SK-N-SH (cell line): ENCODE data around the gene LANCL3. TPM values are rescaled to one million over a fixed set of nuclear protein-coding genes. Genes with fewer than 3 reads are reported as not detected.

Experiments used
- CTCF ChIA-PET: fragments of 300-600, 350-600 bp; formaldehyde crosslinking; extraction: SDS; loops from one replicate; lab custom pipeline; 2021; lab: Yijun Ruan, JAX
- POLR2A ChIA-PET: fragments of 350-600 bp; sonication (Branson Sonifier 250); formaldehyde crosslinking; extraction: SDS; loops from one replicate; lab custom pipeline; 2020; ENCODE audit warnings: antibody characterized with exemption, inconsistent platforms; lab: Yijun Ruan, JAX
- DNase-seq: peaks from one replicate; pipeline ENCODE4 v3.0.0; 2012
- H2AFZ ChIP-seq: fragments of 200-600 bp; sonication (generic); 2 replicates; pipeline ENCODE4 v1.8.1; 2016; ENCODE audit warnings: antibody characterized with exemption, mild to moderate bottlenecking, low read depth
- H3F3A ChIP-seq: fragments of 200-600 bp; sonication (generic); replicated peaks from 2 replicates; pipeline ENCODE3; 2016; ENCODE audit warnings: antibody characterized with exemption, mild to moderate bottlenecking; ENCODE audit not compliant: insufficient read depth
- H3K27ac ChIP-seq, 2 experiments: fragments of 200-500 bp in 1 of 2; fragments of 200-600 bp in 1 of 2; sonication (Bioruptor generic) in 1 of 2; sonication (generic), shearing (Covaris generic) in 1 of 2; 2 replicates each; pipeline versions ENCODE4 v1.5.1 to v1.6.1; 2014 to 2016; ENCODE audit warnings: low read depth in 2 of 2, inconsistent platforms in 1 of 2, low read length in 1 of 2, mild to moderate bottlenecking in 1 of 2, mixed read lengths in 1 of 2
- H3K27me3 ChIP-seq: fragments of 200-600 bp; sonication (generic), shearing (Covaris generic); 2 replicates; pipeline ENCODE4 v1.6.1; 2016; ENCODE audit warnings: mixed run types; ENCODE audit not compliant: insufficient read depth
- H3K36me3 ChIP-seq, 2 experiments: fragments of 200-500 bp in 1 of 2; fragments of 200-600 bp in 1 of 2; sonication (Bioruptor generic) in 1 of 2; sonication (generic) in 1 of 2; replicated peaks in 1 of 2; 2 replicates each; pipeline versions ENCODE3 to v1.5.1; 2014 to 2016; ENCODE audit warnings: low read length in 1 of 2, mild to moderate bottlenecking in 1 of 2; ENCODE audit not compliant: insufficient read depth in 2 of 2, control insufficient read depth in 1 of 2
- H3K4me1 ChIP-seq, 2 experiments: fragments of 200-500 bp in 1 of 2; fragments of 200-600 bp in 1 of 2; sonication (Bioruptor generic) in 1 of 2; sonication (generic), shearing (Covaris generic) in 1 of 2; 2 replicates each; pipeline versions ENCODE4 v1.5.1 to v1.6.1; 2014 to 2016; ENCODE audit warnings: low read depth in 1 of 2, low read length in 1 of 2, mixed run types in 1 of 2; ENCODE audit not compliant: insufficient read depth in 2 of 2, control insufficient read depth in 1 of 2
- H3K4me2 ChIP-seq: fragments of 200-600 bp; sonication (generic), shearing (Covaris generic); 2 replicates; pipeline ENCODE4 v1.6.1; 2017; ENCODE audit warnings: mixed run types
- H3K4me3 ChIP-seq, 2 experiments: fragments of 200-500 bp in 1 of 2; fragments of 200-600 bp in 1 of 2; sonication (Bioruptor generic) in 1 of 2; sonication (generic), shearing (Covaris generic) in 1 of 2; 2 replicates each; pipeline versions ENCODE4 v1.5.1 to v1.8.1; 2014 to 2016; ENCODE audit warnings: low read depth in 2 of 2, inconsistent platforms in 1 of 2, low read length in 1 of 2, mild to moderate bottlenecking in 1 of 2, mixed read lengths in 1 of 2, moderate library complexity in 1 of 2
- H3K79me2 ChIP-seq: fragments of 200-600 bp; sonication (generic); 2 replicates; pipeline ENCODE4 v1.8.1; 2017; ENCODE audit warnings: mild to moderate bottlenecking; ENCODE audit not compliant: insufficient read depth
- H3K9ac ChIP-seq: fragments of 200-600 bp; sonication (generic); 2 replicates; pipeline ENCODE4 v1.6.1; 2017; ENCODE audit warnings: mixed run types
- H3K9me2 ChIP-seq: fragments of 200-600 bp; sonication (generic); 2 replicates; pipeline ENCODE4 v1.6.1; 2017; ENCODE audit warnings: mixed run types
- H3K9me3 ChIP-seq: fragments of 200-600 bp; sonication (generic); 2 replicates; pipeline ENCODE4 v1.6.1; 2017; ENCODE audit warnings: mixed run types, mild to moderate bottlenecking, moderate library complexity
- H4K20me1 ChIP-seq: fragments of 200-600 bp; sonication (generic); 2 replicates; pipeline ENCODE4 v1.6.1; 2017; ENCODE audit warnings: mild to moderate bottlenecking, mixed run types; ENCODE audit not compliant: insufficient read depth
- EP300 ChIP-seq, 2 experiments: IDR thresholded peaks; 2 replicates each; pipeline versions ENCODE4 v1.4.0 to v1.6.1; 2012; ENCODE audit warnings: borderline replicate concordance in 1 of 2, low read depth in 1 of 2, low read length in 1 of 2
- FOXJ3 ChIP-seq: sonication (generic); formaldehyde crosslinking; IDR thresholded peaks from 2 replicates; pipeline ENCODE4 v1.5.1; 2020; ENCODE audit warnings: mild to moderate bottlenecking, missing genetic modification reagents
- FOXM1 ChIP-seq: IDR thresholded peaks from 2 replicates; pipeline ENCODE4 v1.4.0; 2012; ENCODE audit warnings: low read depth, mild to moderate bottlenecking
- MXI1 ChIP-seq: IDR thresholded peaks from 2 replicates; pipeline ENCODE4 v1.6.1; 2012; ENCODE audit warnings: mild to moderate bottlenecking, low read depth, low read length, improper control_type of control experiment
- RXRA ChIP-seq: IDR thresholded peaks from 2 replicates; pipeline ENCODE4 v1.4.0; 2012; ENCODE audit warnings: low read depth, mild to moderate bottlenecking, borderline replicate concordance
- SIN3A ChIP-seq: IDR thresholded peaks from 2 replicates; pipeline ENCODE4 v1.6.1; 2012; ENCODE audit warnings: low read depth, mild to moderate bottlenecking, low read length, moderate library complexity, borderline replicate concordance
- YY1 ChIP-seq: IDR thresholded peaks from 2 replicates; pipeline ENCODE4 v1.4.0; 2012; ENCODE audit warnings: low read depth, mild to moderate bottlenecking
- WGBS: methylation state at CpG from one replicate; pipeline ENCODE4 v1.1.6; 2017; ENCODE audit warnings: low lambda C conversion rate; 5-methylcytosine and 5-hydroxymethylcytosine counted together
- polyA plus RNA-seq, 3 experiments: library from polyadenylated mRNA; depleted of rRNA; stranded (reverse); fragments of >200 nt; gene quantifications; 2 replicates each; pipeline ENCODE4 v1.2.3, GENCODE V29; 2012
- TF ChIP-seq, protein P1 (sequence below): IDR thresholded peaks from 2 replicates; pipeline ENCODE4 v1.4.0; 2012; ENCODE audit warnings: low read depth, borderline replicate concordance

Gene LANCL3
- polyA plus RNA-seq, 1 of the 3 experiments (the other 2 are of a cell fraction): under 0.01 TPM

DNA sequence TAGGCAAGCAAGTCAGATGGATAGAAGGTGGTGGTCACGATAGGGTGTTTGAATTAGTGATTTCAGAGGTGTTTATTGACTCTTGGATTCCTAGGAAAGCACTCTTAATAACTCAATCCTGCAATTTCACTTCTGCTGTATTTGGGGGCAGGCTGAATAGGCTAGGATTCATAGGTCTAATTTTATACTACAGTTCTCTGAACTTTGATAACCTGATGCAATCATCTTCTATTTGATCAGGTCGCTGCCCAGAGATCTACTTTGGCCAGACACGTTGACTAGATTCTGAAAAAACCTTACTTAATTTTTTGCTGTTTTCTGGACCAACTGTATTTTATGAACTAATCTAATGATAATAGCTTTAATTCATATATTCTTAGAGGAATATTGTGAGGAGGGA lies 140.5 kb downstream of the LANCL3 start:
- Histone ChIP-seq H3K4me1 (no peaks in the 10 kb centered on the region), H2AFZ (no peak overlapping the region)
- TF ChIP-seq EP300 (IDR thresholded peaks at IDR 0.05; ENCODE audit: borderline replicate concordance in 1 of 2, low read depth in 1 of 2, low read length in 1 of 2): no peak
- no peak for TF ChIP-seq RXRA
- TF ChIP-seq, protein P1, sequence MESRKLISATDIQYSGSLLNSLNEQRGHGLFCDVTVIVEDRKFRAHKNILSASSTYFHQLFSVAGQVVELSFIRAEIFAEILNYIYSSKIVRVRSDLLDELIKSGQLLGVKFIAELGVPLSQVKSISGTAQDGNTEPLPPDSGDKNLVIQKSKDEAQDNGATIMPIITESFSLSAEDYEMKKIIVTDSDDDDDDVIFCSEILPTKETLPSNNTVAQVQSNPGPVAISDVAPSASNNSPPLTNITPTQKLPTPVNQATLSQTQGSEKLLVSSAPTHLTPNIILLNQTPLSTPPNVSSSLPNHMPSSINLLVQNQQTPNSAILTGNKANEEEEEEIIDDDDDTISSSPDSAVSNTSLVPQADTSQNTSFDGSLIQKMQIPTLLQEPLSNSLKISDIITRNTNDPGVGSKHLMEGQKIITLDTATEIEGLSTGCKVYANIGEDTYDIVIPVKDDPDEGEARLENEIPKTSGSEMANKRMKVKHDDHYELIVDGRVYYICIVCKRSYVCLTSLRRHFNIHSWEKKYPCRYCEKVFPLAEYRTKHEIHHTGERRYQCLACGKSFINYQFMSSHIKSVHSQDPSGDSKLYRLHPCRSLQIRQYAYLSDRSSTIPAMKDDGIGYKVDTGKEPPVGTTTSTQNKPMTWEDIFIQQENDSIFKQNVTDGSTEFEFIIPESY: no peak
- no peak for TF ChIP-seq YY1
- no peak for TF ChIP-seq SIN3A
- TF ChIP-seq MXI1: no peak
- TF ChIP-seq, all 33 proteins: peak for 0
- Histone ChIP-seq H3K9ac (no peak overlapping the region), H3K9me2 (no peaks in the 10 kb centered on the region), H3K4me3 (no peak overlapping the region), H3K79me2 (no peaks in the 10 kb centered on the region), H3K9me3 (no peaks in the 10 kb centered on the region), H3K36me3 (no peaks in the 10 kb centered on the region), H4K20me1 (no peaks in the 10 kb centered on the region), H3K4me2 (no peak overlapping the region), H3K27me3 (no peaks in the 10 kb centered on the region; the same call in 1 of the 2 replicates), H3F3A (no peaks in the 10 kb centered on the region), H3K27ac (no peak overlapping the region)
- ChIA-PET POLR2A (no interaction called here), CTCF (interaction anchor here (0.7 to 1.5 kb wide), 2 partner anchors 15 to 33 kb away, joined by 3 to 4 read pairs; no protein-coding TSS in a partner anchor)
- 1% methylated on average over 3 of the region's 3 CpGs for WGBS
- DNase-seq: no peak

DNA sequence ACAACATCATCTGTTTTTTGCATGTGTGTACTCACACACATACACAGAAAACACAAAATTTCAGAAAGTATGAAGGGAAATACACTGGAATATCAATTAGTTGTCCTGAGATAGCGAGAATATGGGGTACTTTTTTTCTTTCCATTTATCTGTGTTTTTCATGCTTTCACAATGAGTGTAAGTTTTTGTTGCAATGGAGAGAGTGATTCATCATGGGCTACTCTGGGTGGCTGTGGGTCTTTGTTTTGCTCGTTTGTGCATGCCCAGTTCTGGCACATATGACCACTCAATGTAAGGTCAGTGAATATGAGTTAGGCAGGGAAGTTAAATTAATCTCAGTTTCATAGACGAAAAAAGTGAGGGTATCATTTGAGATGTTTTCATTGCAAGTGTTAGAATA lies 141.0 kb downstream of the LANCL3 start:
- H3K9me3 ChIP-seq: no peaks in the 10 kb centered on the region
- DNase-seq: no peak
- H4K20me1 ChIP-seq: no peaks in the 10 kb centered on the region
- no peak overlapping the region for H2AFZ ChIP-seq
- no peak overlapping the region for H3K4me2 ChIP-seq
- no peaks in the 10 kb centered on the region for H3K4me1 ChIP-seq
- POLR2A ChIA-PET: no interaction called here
- H3K9ac ChIP-seq: no peak overlapping the region
- H3K36me3 ChIP-seq: no peaks in the 10 kb centered on the region
- H3K4me3 ChIP-seq: no peak overlapping the region
- H3K9me2 ChIP-seq: no peaks in the 10 kb centered on the region
- no peak overlapping the region for H3K27ac ChIP-seq
- no peak for TF ChIP-seq FOXJ3 (CRISPR knock-in tag)
- TF ChIP-seq, protein P1: no peak
- no peak for TF ChIP-seq FOXM1
- H3F3A ChIP-seq: no peaks in the 10 kb centered on the region
- no peaks in the 10 kb centered on the region for H3K79me2 ChIP-seq
- 11% methylated on average over 3 of the region's 3 CpGs for WGBS
- CTCF ChIA-PET: interaction anchor here (0.7 kb wide), 1 partner anchor 15 kb away, joined by 3 read pairs; no protein-coding TSS in a partner anchor
- no peaks in the 10 kb centered on the region; the same call in 1 of the 2 replicates for H3K27me3 ChIP-seq
